PC-3 (cell line): ENCODE results near the gene GBP3.

Source experiments
- CTCF ChIP-seq: fragments of 300-600 bp; sonication (generic); conservative IDR thresholded peaks from 2 replicates; pipeline ENCODE4 v1.5.1; 2017; ENCODE audit warnings: antibody characterized with exemption, low read depth, mild to moderate bottlenecking, low read length
- EZH2 ChIP-seq: fragments of 300-600 bp; sonication (generic); IDR thresholded peaks from one replicate; pipeline ENCODE4 v1.6.1; 2017; ENCODE audit warnings: antibody characterized with exemption, mild to moderate bottlenecking, low read length; ENCODE audit not compliant: unreplicated experiment

GRCh38 chr1:89044970-89045721 lies 22.5 kb upstream of the GBP3 start:
- no peak for TF ChIP-seq CTCF
- no peak for TF ChIP-seq EZH2
